GM13976 (cell line): ENCODE results near the gene SRSF4.
"Not testable (repeated sequence)": the region's sequence is repeated elsewhere in the genome, so short reads cannot be mapped to it uniquely, and the experiment has no call there.

Experiments
- DNase-seq: peaks from one replicate; pipeline ENCODE4 v3.0.0; 2012; ENCODE audit warnings: low spot score
- in situ Hi-C: fragments of 300-500 bp; cut with MboI; formaldehyde crosslinking; loops from one replicate; pipeline ENCODE4 v1.12.0; 2022; ENCODE audit warnings: low sequenced_read_pairs, mixed read lengths, inconsistent platforms; ENCODE audit not compliant: unreplicated experiment
- TF ChIP-seq, protein P1 (sequence below): IDR thresholded peaks from 2 replicates; pipeline ENCODE4 v1.5.1; 2012; ENCODE audit warnings: borderline replicate concordance, mild to moderate bottlenecking; ENCODE audit not compliant: insufficient read depth; ENCODE audit errors: extremely low read depth, missing control alignments, control extremely low read depth

Gene SRSF4

DNA sequence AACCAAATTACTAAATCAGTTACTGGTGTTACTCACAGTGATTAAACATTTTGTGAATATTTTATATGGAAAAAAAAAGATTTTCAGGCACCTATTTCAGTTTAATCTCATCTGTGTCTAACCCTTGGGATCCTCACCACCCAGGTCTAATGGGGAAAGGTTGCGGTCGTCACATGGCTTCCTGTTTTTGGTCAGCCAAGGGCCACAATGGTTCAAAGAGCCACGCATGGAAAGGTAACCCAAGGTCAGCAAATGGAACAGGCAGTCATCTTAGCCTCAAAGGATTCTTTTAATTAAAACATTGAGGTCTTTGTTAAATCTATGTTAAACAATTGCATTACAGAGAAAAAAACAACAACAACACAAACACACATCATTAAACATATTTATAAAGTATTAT lies 21.9 kb downstream of the SRSF4 start:
- TF ChIP-seq, protein P1, sequence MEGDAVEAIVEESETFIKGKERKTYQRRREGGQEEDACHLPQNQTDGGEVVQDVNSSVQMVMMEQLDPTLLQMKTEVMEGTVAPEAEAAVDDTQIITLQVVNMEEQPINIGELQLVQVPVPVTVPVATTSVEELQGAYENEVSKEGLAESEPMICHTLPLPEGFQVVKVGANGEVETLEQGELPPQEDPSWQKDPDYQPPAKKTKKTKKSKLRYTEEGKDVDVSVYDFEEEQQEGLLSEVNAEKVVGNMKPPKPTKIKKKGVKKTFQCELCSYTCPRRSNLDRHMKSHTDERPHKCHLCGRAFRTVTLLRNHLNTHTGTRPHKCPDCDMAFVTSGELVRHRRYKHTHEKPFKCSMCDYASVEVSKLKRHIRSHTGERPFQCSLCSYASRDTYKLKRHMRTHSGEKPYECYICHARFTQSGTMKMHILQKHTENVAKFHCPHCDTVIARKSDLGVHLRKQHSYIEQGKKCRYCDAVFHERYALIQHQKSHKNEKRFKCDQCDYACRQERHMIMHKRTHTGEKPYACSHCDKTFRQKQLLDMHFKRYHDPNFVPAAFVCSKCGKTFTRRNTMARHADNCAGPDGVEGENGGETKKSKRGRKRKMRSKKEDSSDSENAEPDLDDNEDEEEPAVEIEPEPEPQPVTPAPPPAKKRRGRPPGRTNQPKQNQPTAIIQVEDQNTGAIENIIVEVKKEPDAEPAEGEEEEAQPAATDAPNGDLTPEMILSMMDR = no peak
- no peak for DNase-seq
- in situ Hi-C loops = no loop called here

DNA sequence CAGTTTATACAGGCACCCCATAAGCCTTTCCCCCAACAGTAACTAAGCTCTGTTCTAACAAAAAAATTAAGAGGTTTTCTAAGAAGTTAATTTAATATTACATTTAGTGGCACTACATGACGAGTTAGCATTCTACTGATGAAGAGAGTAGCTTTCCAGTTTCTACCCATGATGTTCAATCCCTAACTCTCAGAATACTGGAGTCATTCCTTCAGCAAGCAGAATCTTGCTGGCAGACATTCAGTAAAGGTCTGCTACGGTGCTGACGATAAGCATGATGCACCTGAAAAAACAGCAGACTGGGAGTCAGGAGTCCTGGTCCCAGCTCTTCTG lies 24.5 kb downstream of the SRSF4 start:
- no peak for DNase-seq
- TF ChIP-seq, protein P1 = no peak
- in situ Hi-C loops = no loop called here

DNA sequence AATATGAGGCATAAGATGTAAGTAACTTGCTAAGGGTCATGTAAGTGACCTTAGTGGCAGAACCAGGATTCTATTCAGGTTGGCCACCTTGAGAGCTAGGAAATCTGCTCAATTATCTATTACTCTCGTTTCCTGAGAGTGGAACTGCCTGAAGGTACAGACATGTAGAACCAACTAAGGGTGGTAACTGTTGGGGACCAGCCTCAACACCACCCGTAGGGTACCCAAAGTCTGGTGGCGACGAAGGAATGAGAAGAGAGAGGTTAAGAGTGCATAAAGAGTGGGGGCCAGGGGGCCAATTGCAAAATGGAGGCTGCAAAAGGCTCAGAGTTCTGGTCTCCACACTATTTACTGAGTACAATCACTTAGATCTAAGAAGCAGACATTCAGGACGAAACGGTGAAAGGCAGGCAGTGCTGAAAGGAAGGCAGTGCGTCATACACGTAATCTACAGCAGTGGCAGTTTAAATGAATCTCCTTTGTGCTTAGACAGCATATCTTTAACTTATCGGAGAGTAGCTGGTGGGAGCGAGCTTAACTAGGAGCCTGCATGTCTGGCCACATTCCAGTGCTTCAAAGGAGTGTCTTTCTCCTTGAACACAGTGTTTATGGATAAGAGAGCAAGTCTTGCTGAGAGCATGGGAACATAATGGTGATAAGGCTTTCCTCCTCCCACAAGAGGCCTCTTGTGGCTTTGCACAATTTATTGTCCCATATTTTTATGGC lies 25.0 kb downstream of the SRSF4 start:
- TF ChIP-seq, protein P1 = no peak
- no peak for DNase-seq
- in situ Hi-C loops = no loop called here

DNA sequence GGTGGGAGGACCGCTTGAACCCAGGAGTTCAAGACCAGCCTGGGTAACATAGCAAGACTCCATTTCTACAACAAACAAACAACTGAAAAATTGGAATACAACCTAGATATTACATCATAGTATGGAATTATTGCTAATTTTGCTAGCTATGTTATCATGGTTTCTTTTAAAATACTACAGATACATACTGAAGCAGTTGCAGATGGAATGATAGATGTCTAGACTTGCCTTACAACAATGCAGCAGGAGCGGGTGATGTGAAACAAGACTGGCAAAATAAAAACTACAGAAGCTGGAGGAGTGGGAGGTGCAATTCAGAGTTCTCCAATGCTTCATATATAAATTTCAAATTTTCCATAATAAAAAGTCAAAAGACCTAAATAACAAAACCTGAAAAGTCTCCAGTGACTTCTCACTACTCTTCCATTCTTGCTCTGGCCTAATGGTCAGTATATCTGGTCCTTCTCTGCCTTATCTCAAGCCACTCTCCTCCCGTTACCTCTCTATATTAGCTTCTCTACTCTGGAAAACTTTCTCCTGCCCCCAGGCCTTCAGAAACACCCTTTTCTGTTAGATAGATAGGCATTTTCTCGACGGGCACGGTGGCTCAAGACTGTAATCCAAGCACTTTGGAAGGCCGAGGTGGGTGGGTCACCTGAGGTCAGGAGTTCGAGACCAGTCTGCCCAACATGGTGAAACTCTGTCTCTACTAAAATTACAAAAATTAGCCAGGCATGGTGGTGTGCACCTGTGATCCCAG lies 29.5 kb downstream of the SRSF4 start:
- in situ Hi-C loops = no loop called here
- TF ChIP-seq, protein P1 = no peak
- DNase-seq = no peak

DNA sequence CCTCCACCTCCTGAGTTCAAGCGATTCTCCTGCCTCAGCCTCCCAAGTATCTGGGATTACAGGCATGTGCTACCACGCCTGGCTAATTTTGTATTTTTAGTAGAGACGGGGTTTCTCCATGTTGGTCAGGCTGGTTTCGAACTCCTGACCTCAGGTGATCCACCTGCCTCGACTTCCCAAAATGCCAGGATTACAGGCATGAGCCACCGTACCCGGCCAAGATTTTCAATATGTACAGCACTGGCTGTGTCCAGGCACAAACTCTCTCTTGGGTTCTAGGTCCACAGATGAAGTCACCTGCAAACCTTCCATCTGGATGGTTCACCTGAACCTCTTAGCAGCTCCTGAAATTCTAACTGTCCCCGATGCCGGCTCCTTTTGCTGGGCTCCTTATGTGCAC lies 31.4 kb downstream of the SRSF4 start:
- in situ Hi-C loops, DNase-seq: not testable (repeated sequence)

DNA sequence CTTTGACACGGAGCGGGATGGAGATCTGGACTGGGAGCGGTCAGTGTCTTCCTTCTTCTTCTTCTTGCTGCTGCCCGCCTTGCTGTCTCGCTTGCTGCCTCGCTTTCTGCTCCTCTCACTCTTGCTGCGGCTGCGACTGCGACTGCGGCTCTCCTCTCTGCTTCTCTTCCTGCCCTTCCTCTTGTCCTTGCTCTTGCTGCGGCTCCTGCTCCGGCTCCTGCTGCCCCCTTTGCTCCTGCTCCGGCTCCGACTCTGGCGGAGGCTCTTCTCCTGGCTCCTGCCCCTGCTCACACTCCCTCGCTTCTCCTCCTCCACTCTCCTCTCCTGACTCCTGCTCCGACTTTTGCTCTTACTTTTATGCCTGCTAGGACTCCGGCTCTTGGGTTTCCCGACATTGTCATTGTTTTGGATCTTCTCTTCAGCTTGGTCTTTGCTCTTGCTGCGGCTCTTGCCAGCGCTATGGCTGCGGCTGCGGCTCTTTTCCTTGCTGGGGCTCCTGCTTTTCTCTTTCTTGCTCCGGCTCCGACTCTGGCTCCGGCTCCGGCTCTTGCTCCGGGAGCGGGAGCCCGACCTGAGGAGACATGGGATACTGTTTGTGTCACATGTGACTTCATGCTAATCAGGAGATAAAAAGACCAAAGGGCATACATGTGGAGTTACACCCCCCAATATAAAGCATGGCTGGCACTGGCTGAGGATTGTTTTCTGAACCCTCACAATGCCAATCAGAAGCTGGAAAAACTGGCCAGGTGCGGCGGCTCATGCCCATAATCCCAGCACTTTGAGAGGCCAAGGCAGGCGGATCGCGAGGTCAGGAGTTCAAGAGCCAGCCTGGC lies 32.8 kb downstream of the SRSF4 start:
- TF ChIP-seq, protein P1 = no peak
- DNase-seq = no peak
- in situ Hi-C loops = no loop called here

DNA sequence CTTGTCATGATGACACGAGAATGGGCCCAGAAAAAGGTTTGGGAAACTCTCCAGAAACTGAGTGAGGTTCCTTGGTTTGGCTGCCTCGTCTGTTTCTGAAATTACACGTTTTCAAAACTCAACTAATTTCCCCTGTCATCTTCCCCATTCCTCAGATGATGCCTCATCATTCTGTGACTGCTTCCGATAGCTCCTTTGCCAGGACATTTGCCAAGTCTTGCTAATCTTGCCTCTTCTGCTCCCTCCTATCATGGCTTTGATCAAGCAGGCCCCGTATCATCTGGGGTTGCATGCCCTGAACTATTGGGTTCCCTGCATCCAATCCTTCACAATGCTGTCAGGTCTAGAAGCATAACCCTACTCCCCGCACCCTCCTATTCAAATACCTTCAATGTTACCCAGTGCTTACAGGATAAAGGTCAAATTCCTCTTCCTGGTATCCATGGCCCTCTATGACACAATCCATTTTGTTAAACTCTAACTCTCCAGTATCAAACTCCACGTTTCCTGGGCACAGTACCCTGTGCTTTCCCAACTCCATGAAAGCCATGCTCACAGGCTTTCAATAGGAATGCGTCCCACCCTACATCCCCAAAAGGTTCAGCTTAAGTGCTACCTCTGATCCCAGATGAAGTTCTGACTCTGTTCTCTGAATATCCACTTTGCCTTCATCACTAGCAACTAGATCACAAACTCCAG lies 35.8 kb downstream of the SRSF4 start:
- DNase-seq = no peak
- TF ChIP-seq, protein P1 = no peak
- in situ Hi-C loops = no loop called here
